HG03175 (cell line): ENCODE results near the gene CRYL1.
"Not testable (repeated sequence)": the region's sequence is repeated elsewhere in the genome, so short reads cannot be mapped to it uniquely, and the experiment has no call there.

Experiments
- ATAC-seq: cut with Tn5 transposase; IDR thresholded peaks from one replicate; pipeline ENCODE4 v1.9.1; 2021; ENCODE audit warnings: mild to moderate bottlenecking, moderate library complexity; ENCODE audit not compliant: unreplicated experiment

Gene CRYL1

GRCh38 chr13:20461481-20461859 lies 64.2 kb downstream of the CRYL1 start:
- no peak for ATAC-seq

DNA sequence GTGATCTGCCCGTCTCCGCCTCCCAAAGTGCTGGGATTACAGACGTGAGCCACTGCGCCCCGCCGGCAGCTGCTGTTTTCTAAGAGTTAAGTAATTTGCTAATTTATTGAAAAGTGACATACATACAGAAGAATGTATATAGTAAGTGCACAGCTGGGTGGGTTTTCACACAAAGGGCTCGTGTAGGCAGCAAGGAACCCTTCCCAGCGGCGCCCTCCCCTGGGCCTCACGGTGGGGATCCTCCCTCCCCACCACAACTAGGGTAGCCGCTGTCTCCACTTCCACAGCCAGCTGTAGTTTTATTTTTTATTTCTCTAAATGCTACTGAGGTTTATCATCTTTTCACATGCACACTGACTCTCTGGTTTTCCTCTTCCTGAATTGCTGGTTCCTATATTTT lies 64.9 kb downstream of the CRYL1 start:
- ATAC-seq, result no peak

GRCh38 chr13:20457670-20458069 lies 68.0 kb downstream of the CRYL1 start:
- no peak for ATAC-seq

- no peak for ATAC-seq
Measured at GRCh38 chr13:20456737-20457136, 68.9 kb downstream of the CRYL1 start.

GRCh38 chr13:20451397-20451796 lies 74.3 kb downstream of the CRYL1 start:
- ATAC-seq, result no peak

DNA sequence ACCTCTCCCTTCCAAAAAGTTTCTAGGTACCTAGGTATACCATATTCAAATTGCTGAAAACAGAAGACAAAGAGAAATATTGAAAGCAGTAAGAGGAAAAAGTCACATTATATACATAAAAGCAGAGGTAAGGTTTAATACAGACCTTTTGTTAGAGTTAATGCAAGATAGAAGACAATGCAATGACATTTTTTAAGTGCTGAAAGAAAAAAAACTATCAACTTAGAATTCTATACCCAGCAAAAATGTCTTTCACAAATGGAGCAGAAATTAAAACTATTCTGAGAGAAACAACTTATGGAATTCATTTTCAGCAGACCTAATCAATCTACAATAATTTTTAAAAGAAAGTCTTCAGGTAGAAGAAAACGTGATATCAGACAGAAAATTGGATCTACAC lies 77.2 kb downstream of the CRYL1 start:
- no peak for ATAC-seq

DNA sequence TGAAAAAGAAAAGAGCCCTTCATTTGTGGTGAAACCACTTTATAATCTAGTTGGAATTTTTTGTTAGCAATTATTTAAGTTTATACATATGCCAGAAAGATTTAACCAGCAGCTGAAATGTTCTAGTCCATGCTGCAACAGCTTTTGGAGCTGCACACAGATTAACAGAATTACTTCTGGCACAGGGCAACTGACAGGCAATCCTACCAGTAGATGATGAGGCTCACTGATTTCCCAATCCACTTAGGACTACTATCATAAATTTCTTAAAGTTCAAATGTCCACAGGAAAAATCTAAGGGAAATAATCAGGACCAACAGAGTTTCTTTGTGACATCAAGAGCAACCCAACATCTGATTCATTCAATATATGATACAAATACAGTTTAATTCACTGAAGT lies 78.8 kb downstream of the CRYL1 start:
- no peak for ATAC-seq

DNA sequence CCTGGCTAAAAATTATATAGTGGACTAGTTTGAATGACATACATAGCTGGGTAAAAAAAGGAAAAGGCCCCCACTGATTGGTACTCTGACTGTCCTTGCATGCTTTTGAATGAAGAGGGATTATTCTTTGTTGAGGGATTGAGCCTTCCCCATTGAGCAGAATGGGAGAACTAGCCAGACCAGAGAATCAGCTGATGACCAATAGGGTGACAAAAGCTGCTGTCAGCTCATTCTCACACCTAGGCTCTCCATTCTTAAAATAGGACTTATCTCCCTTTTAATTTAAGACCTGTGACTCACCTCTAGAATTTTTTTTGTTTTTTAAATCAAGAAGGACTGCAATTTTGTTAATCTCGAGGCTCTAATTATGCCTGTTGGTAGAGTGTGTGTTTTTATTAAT lies 79.3 kb downstream of the CRYL1 start:
- ATAC-seq, result no peak

- ATAC-seq, result no peak
Measured at GRCh38 chr13:20442798-20443381, 82.8 kb downstream of the CRYL1 start.

DNA sequence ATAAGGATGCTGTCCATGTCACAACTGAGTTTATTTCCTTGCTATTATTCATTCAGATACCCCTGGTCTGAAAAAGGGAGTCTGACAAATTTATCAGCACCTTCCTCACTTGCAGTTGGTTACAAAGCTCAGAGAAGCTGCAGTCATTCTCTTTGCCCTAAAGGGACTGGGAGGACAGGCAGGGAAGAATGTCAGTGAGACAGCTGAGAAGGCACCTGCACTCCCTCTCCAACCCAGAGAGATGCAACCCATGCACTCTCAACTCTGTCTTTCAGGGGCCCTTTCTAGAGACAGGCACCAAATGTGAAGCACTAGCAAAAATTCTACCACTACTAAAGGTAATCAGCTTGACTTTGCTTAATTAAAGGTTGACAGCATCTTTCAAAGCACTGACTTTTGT lies 83.3 kb downstream of the CRYL1 start:
- ATAC-seq, result no peak

DNA sequence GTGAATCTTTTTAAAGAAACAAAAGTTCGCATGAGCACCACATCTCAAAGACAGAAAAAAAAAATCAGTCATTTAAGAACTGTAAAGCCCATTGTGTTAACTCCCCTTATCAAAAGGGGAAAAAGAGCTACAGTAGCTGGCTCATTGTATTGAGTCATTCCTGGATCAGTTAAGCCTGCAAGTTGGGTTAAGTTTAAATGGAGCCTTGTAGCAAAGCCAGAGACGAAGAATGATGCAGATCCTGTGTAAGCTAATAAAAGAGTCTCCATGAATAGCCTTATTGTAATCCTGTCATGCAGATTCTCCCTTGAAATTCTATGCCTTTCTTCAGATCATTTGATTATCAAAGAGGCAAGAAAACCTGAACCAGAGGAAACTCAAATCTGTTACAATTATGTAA lies 83.8 kb downstream of the CRYL1 start:
- no peak for ATAC-seq

- ATAC-seq, result no peak
Measured at GRCh38 chr13:20441056-20441455, 84.6 kb downstream of the CRYL1 start.

GRCh38 chr13:20439261-20439660 lies 86.4 kb downstream of the CRYL1 start:
- ATAC-seq, result no peak

DNA sequence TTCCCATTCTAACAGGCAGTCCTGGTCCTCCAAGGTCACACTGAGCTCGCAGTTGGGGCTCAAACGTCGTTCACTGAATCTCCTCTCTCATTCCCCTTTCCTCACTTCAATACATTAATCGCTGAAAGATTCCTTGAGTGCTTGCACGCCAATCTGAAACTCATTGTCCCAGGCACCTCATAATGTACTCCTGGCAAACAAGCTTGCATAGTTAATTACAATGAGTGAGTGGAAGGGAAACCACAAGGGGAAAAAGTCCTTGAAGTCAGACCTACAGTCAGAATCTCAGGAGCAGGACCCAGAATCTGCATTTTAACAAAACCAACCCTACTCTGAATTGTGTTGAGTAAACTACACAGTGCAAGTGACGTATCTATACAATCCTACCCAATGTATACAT lies 86.9 kb downstream of the CRYL1 start:
- ATAC-seq, result no peak

DNA sequence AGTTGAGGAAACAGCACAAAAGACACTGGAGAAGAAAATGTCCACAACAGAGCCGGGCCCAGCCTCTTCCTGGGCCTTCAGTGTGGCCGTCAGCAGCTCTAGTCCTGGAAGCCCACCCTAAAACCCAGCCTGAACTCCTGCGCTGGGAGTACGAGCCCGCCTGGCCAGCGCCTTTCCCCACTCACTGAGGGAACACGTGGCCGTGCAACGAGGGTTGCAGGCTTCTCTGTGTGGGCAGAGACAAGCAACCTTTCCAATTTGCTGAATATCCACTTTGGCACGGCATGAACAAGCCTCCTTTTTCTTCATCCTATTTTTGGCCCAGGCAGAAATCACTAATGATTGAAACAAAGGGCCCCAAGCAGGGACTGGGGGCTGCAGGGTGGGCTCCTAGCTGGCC lies 89.2 kb downstream of the CRYL1 start:
- no peak for ATAC-seq

DNA sequence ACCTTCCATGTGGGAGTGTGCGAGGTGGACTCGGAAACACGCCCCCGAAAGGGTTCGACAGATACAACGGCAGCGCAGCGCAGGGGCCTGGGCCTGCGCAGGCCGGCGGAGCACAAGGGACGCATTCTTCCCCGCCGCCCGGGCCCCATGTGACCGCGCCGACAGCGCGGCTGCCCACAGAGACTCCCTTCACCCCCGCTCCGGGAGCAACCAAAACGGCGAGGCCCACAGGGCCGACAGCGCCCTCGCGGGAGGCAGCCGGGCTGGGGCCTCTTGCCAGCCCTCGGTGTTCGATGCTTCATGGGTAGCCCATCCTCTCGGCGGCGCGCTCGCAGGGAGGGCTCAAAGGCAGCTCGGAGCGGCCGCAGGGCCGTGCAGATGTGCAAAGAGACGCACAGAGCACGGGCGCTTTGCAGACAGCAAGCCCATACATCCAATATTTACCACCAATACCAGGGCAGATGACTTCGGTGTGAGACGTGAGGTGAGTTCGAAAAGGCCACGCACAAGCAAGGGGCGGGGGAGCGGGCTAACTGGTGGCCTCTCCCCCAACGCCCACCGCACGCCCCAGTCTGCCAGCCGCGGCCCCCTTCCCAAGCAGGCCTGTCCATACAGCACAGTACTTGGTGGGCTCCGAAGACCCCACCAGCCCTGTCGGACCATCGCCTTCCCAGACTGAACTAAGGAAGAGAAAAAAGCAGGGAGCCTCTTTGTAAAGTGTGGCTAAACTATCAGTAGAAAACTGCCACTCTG lies 89.9 kb downstream of the CRYL1 start:
- ATAC-seq, result no peak

- not testable (repeated sequence) for ATAC-seq
Measured at GRCh38 chr13:20434210-20434609, 91.4 kb downstream of the CRYL1 start.

DNA sequence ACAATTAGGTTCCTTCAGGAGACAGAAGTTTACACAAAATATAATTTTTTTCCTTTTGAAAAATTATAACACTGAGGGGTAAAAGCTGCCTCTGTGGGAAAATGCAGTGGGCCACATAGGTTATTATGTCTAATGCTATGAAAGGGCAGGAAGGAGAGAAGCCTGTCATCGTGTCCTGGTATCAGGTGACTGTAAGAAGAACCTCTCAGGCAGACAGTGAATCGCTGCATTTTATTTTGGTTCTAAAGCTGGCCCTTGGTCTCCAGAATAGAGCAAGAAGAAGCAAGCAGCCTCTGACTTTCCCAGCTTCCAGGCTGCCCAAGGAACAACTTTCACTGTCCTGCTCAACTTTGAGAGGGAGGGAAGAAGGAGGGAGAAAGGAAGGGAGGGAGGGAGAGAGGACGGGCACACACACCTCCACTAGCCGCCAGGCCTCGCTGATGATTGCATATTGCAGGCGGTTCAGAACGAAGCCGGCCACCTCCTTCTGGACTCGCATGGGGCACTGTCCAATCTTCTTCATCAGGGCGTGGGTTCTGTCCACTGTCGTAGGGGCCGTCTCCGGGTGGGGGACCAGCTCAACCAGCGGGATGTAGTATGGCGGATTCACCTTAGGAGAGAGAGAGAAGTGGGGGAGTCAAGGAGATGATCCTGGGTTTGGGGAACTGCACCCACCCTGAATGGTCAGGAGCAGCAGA lies 93.8 kb downstream of the CRYL1 start:
- no peak for ATAC-seq

- ATAC-seq, result no peak
Measured at GRCh38 chr13:20431080-20431479, 94.6 kb downstream of the CRYL1 start.

- ATAC-seq, result no peak
Measured at GRCh38 chr13:20430296-20430695, 95.4 kb downstream of the CRYL1 start.

GRCh38 chr13:20429682-20430081 lies 96.0 kb downstream of the CRYL1 start:
- ATAC-seq, result no peak
